ENCODE results near the gene SH3RF3. TPM values are rescaled to one million over a fixed set of nuclear protein-coding genes. Genes with fewer than 3 reads are reported as not detected.

SH3RF3 gene
- total and polyA plus RNA-seq, 5 donors from 2014 or later = 0.16 to 1.6 (median 0.76) TPM

GRCh38 chr2:109419960-109420370 is 291.0 kb downstream of the SH3RF3 start:
- H3K27ac ChIP-seq (ENCODE audit: insufficient read depth, low read length, poor library complexity, severe bottlenecking) = no peak overlapping the region
- Mint-ChIP-seq H3K4me3 (no peak overlapping the region), H3K36me3 (peaks cover 4% of the 10 kb centered on the region), H3K27me3 (no peaks in the 10 kb centered on the region), H3K4me1 (peaks cover 0 to 2% (median 0%) of the 10 kb centered on the region in 4 donors), H3K27ac (no peak overlapping the region), H3K9me3 (no peaks in the 10 kb centered on the region)
- H3K27me3 ChIP-seq (ENCODE audit: control insufficient read depth, insufficient read depth, low read length) = no peaks in the 10 kb centered on the region
- H3K9me3 ChIP-seq (ENCODE audit: control insufficient read depth in 2 of 2, low read length in 2 of 2) = no peaks in the 10 kb centered on the region
- no peak overlapping the region for H3K4me3 ChIP-seq (ENCODE audit: low read depth, low read length)
- DNase-seq = no peak
- H3K4me1 ChIP-seq (ENCODE audit: control insufficient read depth, insufficient read depth, low read length, poor library complexity, severe bottlenecking) = no peaks in the 10 kb centered on the region
- H3K36me3 ChIP-seq (ENCODE audit: control insufficient read depth, insufficient read depth, low read length) = no peaks in the 10 kb centered on the region
- ATAC-seq (ENCODE audit: low read depth in 2 of 2) = no peak

GRCh38 chr2:109421101-109421500 is 292.1 kb downstream of the SH3RF3 start:
- Mint-ChIP-seq H3K9me3 (no peaks in the 10 kb centered on the region), H3K27me3 (no peaks in the 10 kb centered on the region), H3K4me1 (peaks cover 0 to 2% (median 0%) of the 10 kb centered on the region in 4 donors), H3K36me3 (peaks cover 4% of the 10 kb centered on the region), H3K4me3 (no peak overlapping the region), H3K27ac (no peak overlapping the region)
- ATAC-seq (ENCODE audit: low read depth in 2 of 2) (no peak), DNase-seq (no peak)
- Histone ChIP-seq H3K27ac (ENCODE audit: insufficient read depth, low read length, poor library complexity, severe bottlenecking) (no peak overlapping the region), H3K36me3 (ENCODE audit: control insufficient read depth, insufficient read depth, low read length) (no peaks in the 10 kb centered on the region), H3K4me3 (ENCODE audit: low read depth, low read length) (no peak overlapping the region), H3K9me3 (ENCODE audit: control insufficient read depth in 2 of 2, low read length in 2 of 2) (no peaks in the 10 kb centered on the region), H3K27me3 (ENCODE audit: control insufficient read depth, insufficient read depth, low read length) (no peaks in the 10 kb centered on the region), H3K4me1 (ENCODE audit: control insufficient read depth, insufficient read depth, low read length, poor library complexity, severe bottlenecking) (no peaks in the 10 kb centered on the region)

DNA sequence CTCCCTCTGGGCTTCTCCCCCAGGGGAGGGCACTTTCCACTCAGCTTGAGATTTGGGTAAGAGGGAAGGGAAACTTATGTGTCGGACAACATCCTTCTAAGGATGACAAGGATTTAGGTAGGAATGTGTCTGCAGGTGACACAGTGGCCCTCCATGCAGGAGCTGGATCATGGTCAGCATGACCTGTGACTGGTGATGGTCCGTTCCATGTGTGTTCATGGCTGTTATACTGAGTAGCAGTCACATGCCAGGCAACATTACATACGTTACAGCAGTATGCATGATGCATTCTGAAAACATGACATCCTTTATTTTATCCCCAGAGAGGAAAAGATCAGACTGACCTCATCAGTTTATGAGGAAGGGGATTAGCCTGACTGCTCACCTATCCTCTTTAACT is 292.6 kb downstream of the SH3RF3 start:
- Mint-ChIP-seq H3K4me3 (no peak overlapping the region), H3K9me3 (no peaks in the 10 kb centered on the region), H3K27ac (no peak overlapping the region), H3K27me3 (no peaks in the 10 kb centered on the region), H3K36me3 (peaks cover 4% of the 10 kb centered on the region), H3K4me1 (peaks cover 0 to 2% (median 0%) of the 10 kb centered on the region in 4 donors)
- Histone ChIP-seq H3K27ac (ENCODE audit: insufficient read depth, low read length, poor library complexity, severe bottlenecking) (no peak overlapping the region), H3K36me3 (ENCODE audit: control insufficient read depth, insufficient read depth, low read length) (no peaks in the 10 kb centered on the region), H3K4me3 (ENCODE audit: low read depth, low read length) (no peak overlapping the region), H3K27me3 (ENCODE audit: control insufficient read depth, insufficient read depth, low read length) (no peaks in the 10 kb centered on the region), H3K9me3 (ENCODE audit: control insufficient read depth in 2 of 2, low read length in 2 of 2) (no peaks in the 10 kb centered on the region), H3K4me1 (ENCODE audit: control insufficient read depth, insufficient read depth, low read length, poor library complexity, severe bottlenecking) (no peaks in the 10 kb centered on the region)
- DNase-seq (no peak), ATAC-seq (ENCODE audit: low read depth in 2 of 2) (no peak)

DNA sequence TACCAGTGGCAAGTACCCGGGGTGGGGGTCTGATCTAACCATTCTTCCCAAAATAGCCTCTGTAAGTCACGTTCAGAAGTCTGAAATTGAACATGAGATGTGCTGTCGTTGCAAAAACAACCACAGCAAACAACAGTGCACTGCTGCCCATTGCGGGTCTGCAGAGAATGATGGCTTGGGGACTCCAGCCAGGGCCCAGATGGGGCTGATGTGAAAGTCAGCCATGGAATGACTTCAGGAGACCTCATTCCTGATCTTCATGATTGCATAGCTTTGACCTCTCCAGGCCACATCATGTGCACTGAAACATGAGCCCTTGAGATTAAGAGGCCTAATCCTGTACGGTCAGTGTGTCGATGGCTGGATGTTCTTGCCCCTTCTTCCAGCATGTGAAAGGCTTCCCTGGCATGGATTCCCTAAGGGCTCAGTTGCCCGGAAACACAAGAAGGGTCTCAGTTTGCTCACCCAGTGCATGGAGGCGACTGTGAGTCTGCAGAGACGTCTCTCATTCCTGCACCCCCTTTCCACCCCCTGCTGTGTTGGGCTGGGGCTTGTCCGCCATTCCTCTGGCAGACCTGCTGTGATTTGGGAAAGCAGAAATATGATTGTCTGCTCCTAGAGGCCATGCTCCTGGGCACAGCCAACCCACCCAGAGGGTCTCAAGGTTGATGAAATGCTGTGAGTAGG is 293.2 kb downstream of the SH3RF3 start:
- no peaks in the 10 kb centered on the region for H3K9me3 ChIP-seq (ENCODE audit: control insufficient read depth in 2 of 2, low read length in 2 of 2)
- H3K4me1 ChIP-seq (ENCODE audit: control insufficient read depth, insufficient read depth, low read length, poor library complexity, severe bottlenecking) = no peaks in the 10 kb centered on the region
- no peaks in the 10 kb centered on the region for H3K36me3 ChIP-seq (ENCODE audit: control insufficient read depth, insufficient read depth, low read length)
- H3K4me1 Mint-ChIP-seq = peaks cover 0 to 2% (median 0%) of the 10 kb centered on the region in 4 donors
- no peak overlapping the region for H3K4me3 ChIP-seq (ENCODE audit: low read depth, low read length)
- H3K27me3 Mint-ChIP-seq = no peaks in the 10 kb centered on the region
- no peaks in the 10 kb centered on the region for H3K27me3 ChIP-seq (ENCODE audit: control insufficient read depth, insufficient read depth, low read length)
- H3K27ac Mint-ChIP-seq = no peak overlapping the region
- H3K4me3 Mint-ChIP-seq = no peak overlapping the region
- H3K27ac ChIP-seq (ENCODE audit: insufficient read depth, low read length, poor library complexity, severe bottlenecking) = no peak overlapping the region
- no peaks in the 10 kb centered on the region for H3K9me3 Mint-ChIP-seq
- H3K36me3 Mint-ChIP-seq = peaks cover 4% of the 10 kb centered on the region
- DNase-seq = no peak
- no peak for ATAC-seq (ENCODE audit: low read depth in 2 of 2)

DNA sequence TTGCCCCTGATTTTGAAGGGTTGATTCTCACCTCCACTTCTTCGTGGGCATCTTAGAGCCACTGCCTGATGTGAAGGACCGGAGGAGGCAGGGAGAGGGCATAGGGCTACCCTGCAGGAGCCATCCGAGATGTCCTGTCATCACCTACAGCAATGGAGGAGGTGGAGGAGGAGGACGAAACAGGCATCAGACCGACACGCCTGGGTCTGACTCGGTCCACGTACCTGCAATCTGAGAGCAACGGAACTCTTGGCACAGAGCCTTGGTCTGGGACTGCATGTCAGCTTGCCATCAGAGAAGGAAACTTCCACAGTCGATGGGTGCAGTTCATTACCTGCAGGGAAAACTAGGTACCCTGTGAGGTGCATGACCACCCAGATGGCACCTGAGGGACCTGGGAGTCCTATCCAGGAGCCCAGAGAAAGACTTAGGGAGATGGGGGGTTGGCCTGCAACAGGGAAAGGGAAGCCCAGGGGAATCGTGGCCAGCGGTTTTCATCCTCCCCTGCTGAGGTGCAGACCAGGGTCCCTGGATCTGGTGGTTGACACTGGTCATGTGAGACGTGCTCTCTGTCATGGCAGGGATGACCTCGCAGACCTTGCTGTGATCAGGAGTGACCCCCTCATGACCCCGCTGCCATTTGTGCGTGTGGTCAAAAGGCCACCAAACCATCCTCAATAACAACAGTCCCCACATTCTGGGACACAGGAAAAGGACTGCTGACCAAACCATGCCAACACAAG is 293.9 kb downstream of the SH3RF3 start:
- Histone ChIP-seq H3K27me3 (ENCODE audit: control insufficient read depth, insufficient read depth, low read length) (no peaks in the 10 kb centered on the region), H3K27ac (ENCODE audit: insufficient read depth, low read length, poor library complexity, severe bottlenecking) (no peak overlapping the region), H3K4me3 (ENCODE audit: low read depth, low read length) (no peak overlapping the region), H3K4me1 (ENCODE audit: control insufficient read depth, insufficient read depth, low read length, poor library complexity, severe bottlenecking) (no peaks in the 10 kb centered on the region), H3K9me3 (ENCODE audit: control insufficient read depth in 2 of 2, low read length in 2 of 2) (no peaks in the 10 kb centered on the region), H3K36me3 (ENCODE audit: control insufficient read depth, insufficient read depth, low read length) (no peaks in the 10 kb centered on the region)
- no peak for DNase-seq
- H3K27ac Mint-ChIP-seq = no peak overlapping the region
- ATAC-seq (ENCODE audit: low read depth in 2 of 2) = no peak
- no peak overlapping the region for H3K4me3 Mint-ChIP-seq
- H3K36me3 Mint-ChIP-seq = peaks cover 4% of the 10 kb centered on the region
- peaks cover 0 to 2% (median 0%) of the 10 kb centered on the region in 4 donors for H3K4me1 Mint-ChIP-seq
- H3K9me3 Mint-ChIP-seq = no peaks in the 10 kb centered on the region
- no peaks in the 10 kb centered on the region for H3K27me3 Mint-ChIP-seq

GRCh38 chr2:109423556-109424359 is 294.8 kb downstream of the SH3RF3 start:
- H3K4me1 ChIP-seq (ENCODE audit: control insufficient read depth, insufficient read depth, low read length, poor library complexity, severe bottlenecking) = no peaks in the 10 kb centered on the region
- DNase-seq = no peak
- ATAC-seq (ENCODE audit: low read depth in 2 of 2) = no peak
- H3K27ac ChIP-seq (ENCODE audit: insufficient read depth, low read length, poor library complexity, severe bottlenecking) = no peak overlapping the region
- H3K9me3 Mint-ChIP-seq = no peaks in the 10 kb centered on the region
- peaks cover 0 to 2% (median 0%) of the 10 kb centered on the region in 4 donors for H3K4me1 Mint-ChIP-seq
- H3K9me3 ChIP-seq (ENCODE audit: control insufficient read depth in 2 of 2, low read length in 2 of 2) = no peaks in the 10 kb centered on the region
- no peak overlapping the region for H3K27ac Mint-ChIP-seq
- H3K36me3 Mint-ChIP-seq = peaks cover 4% of the 10 kb centered on the region
- no peaks in the 10 kb centered on the region for H3K27me3 Mint-ChIP-seq
- no peaks in the 10 kb centered on the region for H3K36me3 ChIP-seq (ENCODE audit: control insufficient read depth, insufficient read depth, low read length)
- no peak overlapping the region for H3K4me3 Mint-ChIP-seq
- no peak overlapping the region for H3K4me3 ChIP-seq (ENCODE audit: low read depth, low read length)
- H3K27me3 ChIP-seq (ENCODE audit: control insufficient read depth, insufficient read depth, low read length) = no peaks in the 10 kb centered on the region

DNA sequence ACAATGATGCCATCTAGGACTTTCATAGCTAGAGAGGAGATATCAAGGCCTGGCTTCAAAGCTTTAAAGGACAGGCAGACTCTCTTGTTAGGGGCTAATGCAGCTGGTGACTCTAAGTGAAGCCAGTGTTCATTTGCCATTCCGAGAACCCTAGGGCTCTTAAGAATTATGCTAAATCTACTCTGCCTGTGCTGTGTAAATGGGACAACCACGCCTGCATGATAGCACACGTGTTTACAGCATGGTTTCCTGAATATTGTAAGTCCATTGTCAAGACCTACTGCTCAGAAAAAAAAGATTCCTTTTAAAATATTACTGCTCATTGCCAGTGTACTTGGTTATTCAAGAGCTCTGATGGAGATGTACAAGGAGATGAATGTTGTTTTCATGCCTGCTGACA is 296.4 kb downstream of the SH3RF3 start:
- Mint-ChIP-seq H3K27ac (no peak overlapping the region), H3K4me1 (peaks cover 0 to 2% (median 0%) of the 10 kb centered on the region in 4 donors), H3K4me3 (no peak overlapping the region), H3K27me3 (no peaks in the 10 kb centered on the region), H3K36me3 (peaks cover 4% of the 10 kb centered on the region), H3K9me3 (no peaks in the 10 kb centered on the region)
- no peaks in the 10 kb centered on the region for H3K36me3 ChIP-seq (ENCODE audit: control insufficient read depth, insufficient read depth, low read length)
- ATAC-seq (ENCODE audit: low read depth in 2 of 2) (no peak), DNase-seq (no peak)
- no peak overlapping the region for H3K4me3 ChIP-seq (ENCODE audit: low read depth, low read length)
- no peaks in the 10 kb centered on the region for H3K9me3 ChIP-seq (ENCODE audit: control insufficient read depth in 2 of 2, low read length in 2 of 2)
- no peak overlapping the region for H3K27ac ChIP-seq (ENCODE audit: insufficient read depth, low read length, poor library complexity, severe bottlenecking)
- no peaks in the 10 kb centered on the region for H3K4me1 ChIP-seq (ENCODE audit: control insufficient read depth, insufficient read depth, low read length, poor library complexity, severe bottlenecking)
- no peaks in the 10 kb centered on the region for H3K27me3 ChIP-seq (ENCODE audit: control insufficient read depth, insufficient read depth, low read length)
